CD14-positive monocyte (primary cell): ENCODE measurements around the gene KCNJ11. TPM values are rescaled to one million over a fixed set of nuclear protein-coding genes. Genes with fewer than 3 reads are reported as not detected.

Experiments
- DNase-seq, 3 donors: peaks; one replicate each; pipeline ENCODE4 v3.0.0-alpha.2; 2011 to 2022
- H2AFZ ChIP-seq: 2 replicates; pipeline ENCODE4 v1.6.0; 2012; ENCODE audit warnings: mild to moderate bottlenecking, low read depth, low read length, inconsistent platforms; ENCODE audit not compliant: insufficient read depth, poor library complexity, severe bottlenecking
- H3K27ac ChIP-seq, 2 donors: 1 replicate in 1 of 2; 2 replicates in 1 of 2; pipeline ENCODE4 v1.5.1; 2012 to 2013; ENCODE audit warnings: low read length in 2 of 2, control low read depth in 1 of 2, inconsistent platforms in 1 of 2, low read depth in 1 of 2, mild to moderate bottlenecking in 1 of 2
- H3K27me3 ChIP-seq, 2 donors: one replicate each; pipeline versions ENCODE4 v1.6.0 to v1.6.1; 2011 to 2013; ENCODE audit warnings: low read length in 2 of 2; ENCODE audit not compliant: control insufficient read depth in 2 of 2, insufficient read depth in 2 of 2
- H3K36me3 ChIP-seq, 2 donors: replicated peaks in 1 of 2; 1 replicate in 1 of 2; 2 replicates in 1 of 2; pipeline versions ENCODE4 v1.5.1 to v1.6.1; 2012 to 2013; ENCODE audit warnings: low read length in 2 of 2, control low read depth in 1 of 2, inconsistent platforms in 1 of 2, mild to moderate bottlenecking in 1 of 2; ENCODE audit not compliant: insufficient read depth in 2 of 2, control insufficient read depth in 1 of 2
- H3K4me1 ChIP-seq, 2 donors: 1 replicate in 1 of 2; 2 replicates in 1 of 2; pipeline versions ENCODE4 v1.5.1 to v1.6.1; 2012 to 2013; ENCODE audit warnings: low read length in 2 of 2, control low read depth in 1 of 2, inconsistent platforms in 1 of 2, mild to moderate bottlenecking in 1 of 2, moderate library complexity in 1 of 2; ENCODE audit not compliant: insufficient read depth in 2 of 2, control insufficient read depth in 1 of 2
- H3K4me2 ChIP-seq: replicated peaks from 2 replicates; pipeline ENCODE3; 2012; ENCODE audit warnings: low read length, moderate library complexity, mild to moderate bottlenecking; ENCODE audit not compliant: poor library complexity, severe bottlenecking; ENCODE audit errors: extremely low read depth
- H3K4me3 ChIP-seq, 3 experiments: fragments of 200-600 bp in 1 of 3; sonication (generic) in 1 of 3; replicated peaks in 1 of 3; 1 replicate in 2 of 3; 2 replicates in 1 of 3; pipeline ENCODE4 v1.5.1; 2011 to 2013; ENCODE audit warnings: low read length in 3 of 3, mild to moderate bottlenecking in 3 of 3, control low read depth in 2 of 3, low read depth in 2 of 3, inconsistent platforms in 1 of 3, moderate library complexity in 1 of 3
- H3K79me2 ChIP-seq: 2 replicates; pipeline ENCODE4 v1.6.0; 2012; ENCODE audit warnings: mild to moderate bottlenecking, control low read depth, inconsistent platforms, low read length, moderate library complexity; ENCODE audit not compliant: insufficient read depth
- H3K9ac ChIP-seq: 2 replicates; pipeline ENCODE4 v1.6.0; 2017; ENCODE audit warnings: low read length, mild to moderate bottlenecking; ENCODE audit not compliant: insufficient read depth, poor library complexity, severe bottlenecking
- H3K9me3 ChIP-seq, 2 donors: replicated peaks in 1 of 2; 1 replicate in 1 of 2; 2 replicates in 1 of 2; pipeline versions ENCODE4 v1.5.1 to v1.6.1; 2012 to 2013; ENCODE audit warnings: low read length in 2 of 2, control low read depth in 1 of 2; ENCODE audit not compliant: control insufficient read depth in 1 of 2, insufficient read depth in 1 of 2
- H4K20me1 ChIP-seq: 2 replicates; pipeline ENCODE4 v1.6.0; 2012; ENCODE audit warnings: mild to moderate bottlenecking, low read length, control low read depth, moderate library complexity; ENCODE audit not compliant: insufficient read depth
- H3K27ac Mint-ChIP-seq, 7 donors: one replicate each; pipeline ENCODE4 v1.8.0; 2020; ENCODE audit warnings: mild to moderate bottlenecking in 7 of 7, mixed read lengths in 7 of 7, moderate library complexity in 6 of 7, inconsistent platforms in 2 of 7
- H3K27me3 Mint-ChIP-seq, 3 donors: one replicate each; pipeline ENCODE4 v1.8.0; 2021 to 2022; ENCODE audit warnings: low read depth in 3 of 3, mild to moderate bottlenecking in 3 of 3, mixed read lengths in 3 of 3, moderate library complexity in 3 of 3, inconsistent platforms in 1 of 3
- H3K36me3 Mint-ChIP-seq, 2 donors: one replicate each; pipeline ENCODE4 v1.8.0; 2020; ENCODE audit warnings: mixed read lengths in 2 of 2, inconsistent platforms in 1 of 2, mild to moderate bottlenecking in 1 of 2
- H3K4me1 Mint-ChIP-seq: one replicate; pipeline ENCODE4 v1.8.0; 2020; ENCODE audit warnings: mild to moderate bottlenecking, mixed read lengths
- H3K4me3 Mint-ChIP-seq, 2 donors: one replicate each; pipeline ENCODE4 v1.8.0; 2020; ENCODE audit warnings: mild to moderate bottlenecking in 2 of 2, mixed read lengths in 2 of 2, moderate library complexity in 1 of 2
- H3K9me3 Mint-ChIP-seq, 7 donors: one replicate each; pipeline ENCODE4 v1.8.0; 2020 to 2022; ENCODE audit warnings: mixed read lengths in 7 of 7, mild to moderate bottlenecking in 6 of 7, moderate library complexity in 6 of 7, inconsistent platforms in 2 of 7
- WGBS: methylation state at CpG from one replicate; pipeline ENCODE4 v1.1.5; 2013; ENCODE audit warnings: missing lambda C conversion rate; ENCODE audit not compliant: insufficient coverage; 5-methylcytosine and 5-hydroxymethylcytosine counted together
- intact Hi-C, 2 donors: fragments of 100-400 bp; cut with micrococcal nuclease; formaldehyde crosslinking; loops; one replicate each; pipeline versions ENCODE4 v1.15.0 to v1.15.1; 2023
- polyA plus RNA-seq, 3 donors: library from polyadenylated mRNA; depleted of rRNA in 1 of 3; unstranded in 2 of 3; stranded (reverse) in 1 of 3; fragments of 300-500 nt in 2 of 3; fragments of >200 nt in 1 of 3; fragmentation: Illumina TruSeq in 2 of 3; gene quantifications; 1 replicate in 2 of 3; 2 replicates in 1 of 3; pipeline ENCODE4 v1.2.3, GENCODE V29; 2012 to 2021
- TF ChIP-seq, protein P1 (sequence below): fragments of 200-600 bp; IDR thresholded peaks from one replicate; pipeline ENCODE4 v1.8.0; 2022; ENCODE audit warnings: antibody characterized with exemption, mild to moderate bottlenecking

The KCNJ11 gene
- polyA plus RNA-seq, 3 donors, result 0.09 TPM; not detected in 2

- Mint-ChIP-seq H3K9me3 (peaks cover 0 to 5% (median 2%) of the 10 kb centered on the region in 7 donors), H3K4me3 (peak overlapping the region; percentile 94 to 96), H3K27ac (no peak overlapping the region), H3K4me1 (peaks cover 29% of the 10 kb centered on the region), H3K36me3 (peaks cover 0 to 2% of the 10 kb centered on the region in 2 donors), H3K27me3 (peaks cover 4 to 26% (median 13%) of the 10 kb centered on the region in 3 donors)
- WGBS, result no CpG with 5 or more reads among the region's 7 CpGs
- Histone ChIP-seq H3K4me3 (peak overlapping the region in 1 of 3 experiments; percentile 73), H3K9ac (no peak overlapping the region), H3K4me2 (no peak overlapping the region), H4K20me1 (no peaks in the 10 kb centered on the region), H3K9me3 (no peaks in the 10 kb centered on the region), H3K27ac (no peak overlapping the region), H3K4me1 (peaks cover 27 to 34% of the 10 kb centered on the region in 2 donors), H3K27me3 (peaks cover 0 to 11% of the 10 kb centered on the region in 2 donors), H3K79me2 (no peaks in the 10 kb centered on the region), H3K36me3 (no peaks in the 10 kb centered on the region), H2AFZ (peak overlapping the region; percentile 84)
- TF ChIP-seq, protein P1, sequence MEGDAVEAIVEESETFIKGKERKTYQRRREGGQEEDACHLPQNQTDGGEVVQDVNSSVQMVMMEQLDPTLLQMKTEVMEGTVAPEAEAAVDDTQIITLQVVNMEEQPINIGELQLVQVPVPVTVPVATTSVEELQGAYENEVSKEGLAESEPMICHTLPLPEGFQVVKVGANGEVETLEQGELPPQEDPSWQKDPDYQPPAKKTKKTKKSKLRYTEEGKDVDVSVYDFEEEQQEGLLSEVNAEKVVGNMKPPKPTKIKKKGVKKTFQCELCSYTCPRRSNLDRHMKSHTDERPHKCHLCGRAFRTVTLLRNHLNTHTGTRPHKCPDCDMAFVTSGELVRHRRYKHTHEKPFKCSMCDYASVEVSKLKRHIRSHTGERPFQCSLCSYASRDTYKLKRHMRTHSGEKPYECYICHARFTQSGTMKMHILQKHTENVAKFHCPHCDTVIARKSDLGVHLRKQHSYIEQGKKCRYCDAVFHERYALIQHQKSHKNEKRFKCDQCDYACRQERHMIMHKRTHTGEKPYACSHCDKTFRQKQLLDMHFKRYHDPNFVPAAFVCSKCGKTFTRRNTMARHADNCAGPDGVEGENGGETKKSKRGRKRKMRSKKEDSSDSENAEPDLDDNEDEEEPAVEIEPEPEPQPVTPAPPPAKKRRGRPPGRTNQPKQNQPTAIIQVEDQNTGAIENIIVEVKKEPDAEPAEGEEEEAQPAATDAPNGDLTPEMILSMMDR, result no peak
- intact Hi-C loops, result loop anchor here (5.0 to 10.0 kb wide), 3 partner anchors 73 to 136 kb away; partner anchors contain the start of gene NUCB2 (in 1 of the 2)
- DNase-seq, result peak in 1 of 3 donors; percentile 36
These were observed 37.8 kb downstream of the KCNJ11 start for GRCh38 chr11:17350455-17351171.

GRCh38 chr11:17347676-17348075, 40.8 kb downstream of the KCNJ11 start:
- peaks cover 0 to 13% of the 10 kb centered on the region in 2 donors for H3K36me3 ChIP-seq
- H3K27ac Mint-ChIP-seq, result no peak overlapping the region
- H4K20me1 ChIP-seq, result no peaks in the 10 kb centered on the region
- WGBS, result no CpG with 5 or more reads among the region's 1 CpG
- H3K9me3 ChIP-seq, result no peaks in the 10 kb centered on the region
- H3K27ac ChIP-seq, result no peak overlapping the region
- H3K4me3 Mint-ChIP-seq, result no peak overlapping the region
- peaks cover 4 to 14% (median 9%) of the 10 kb centered on the region in 3 donors for H3K27me3 Mint-ChIP-seq
- no peak overlapping the region for H2AFZ ChIP-seq
- H3K4me3 ChIP-seq, result no peak overlapping the region
- DNase-seq, result no peak
- TF ChIP-seq, protein P1, result no peak
- peaks cover 0 to 8% of the 10 kb centered on the region in 2 donors for H3K27me3 ChIP-seq
- peaks cover 12 to 16% of the 10 kb centered on the region in 2 donors for H3K4me1 ChIP-seq
- no peaks in the 10 kb centered on the region for H3K79me2 ChIP-seq
- H3K4me2 ChIP-seq, result no peak overlapping the region
- H3K36me3 Mint-ChIP-seq, result peaks cover 1 to 9% of the 10 kb centered on the region in 2 donors
- intact Hi-C loops, result no loop called here
- H3K9me3 Mint-ChIP-seq, result peaks cover 0 to 2% (median 0%) of the 10 kb centered on the region in 7 donors
- no peak overlapping the region for H3K9ac ChIP-seq
- H3K4me1 Mint-ChIP-seq, result peaks cover 13% of the 10 kb centered on the region
